HG02623 (cell line): ENCODE data around the gene VPS16.
"Not testable (repeated sequence)": the region's sequence is repeated elsewhere in the genome, so short reads cannot be mapped to it uniquely, and the experiment has no call there.

Experiments used
- ATAC-seq: cut with Tn5 transposase; IDR thresholded peaks from one replicate; pipeline ENCODE4 v1.9.1; 2021; ENCODE audit warnings: moderate library complexity; ENCODE audit not compliant: unreplicated experiment

VPS16 gene

DNA sequence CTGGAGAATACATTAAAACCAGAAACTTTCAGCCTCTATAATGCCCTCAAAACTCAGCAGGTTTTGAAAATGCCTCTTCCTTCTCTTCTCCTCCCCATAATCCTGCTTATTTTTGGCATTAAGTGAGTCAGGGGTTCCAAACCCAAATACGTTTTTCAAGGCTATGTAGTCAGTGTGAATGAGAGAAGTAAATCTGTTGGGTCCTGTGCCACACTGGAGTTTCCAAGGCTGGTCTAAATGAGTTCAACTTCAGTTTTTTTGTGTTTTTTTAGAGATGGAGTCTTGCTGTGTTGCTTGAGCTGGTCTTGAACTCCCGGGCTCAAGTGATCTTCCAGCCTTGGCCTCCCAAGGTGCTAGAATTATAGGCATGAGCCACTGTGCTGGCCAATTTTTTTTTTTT, 53.7 kb downstream of the VPS16 start:
- no peak for ATAC-seq

DNA sequence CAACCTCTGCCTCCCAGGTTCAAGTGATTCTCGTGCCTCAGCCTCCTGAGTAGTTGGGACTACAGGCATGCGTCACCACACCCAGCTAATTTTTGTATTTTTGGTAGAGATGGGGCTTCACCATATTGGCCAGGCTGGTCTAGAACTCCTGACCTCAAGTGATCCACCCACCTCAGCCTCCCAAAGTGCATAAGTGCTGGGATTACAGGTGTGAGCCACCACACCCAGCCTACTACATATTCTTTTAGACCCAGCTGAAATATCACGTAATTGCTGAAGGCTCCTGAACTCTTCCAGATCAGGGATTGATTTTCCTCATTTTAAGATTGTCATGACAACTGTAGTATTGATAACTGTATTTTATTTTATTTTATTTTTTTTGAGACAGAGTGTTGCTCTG, 54.6 kb downstream of the VPS16 start:
- not testable (repeated sequence) for ATAC-seq

DNA sequence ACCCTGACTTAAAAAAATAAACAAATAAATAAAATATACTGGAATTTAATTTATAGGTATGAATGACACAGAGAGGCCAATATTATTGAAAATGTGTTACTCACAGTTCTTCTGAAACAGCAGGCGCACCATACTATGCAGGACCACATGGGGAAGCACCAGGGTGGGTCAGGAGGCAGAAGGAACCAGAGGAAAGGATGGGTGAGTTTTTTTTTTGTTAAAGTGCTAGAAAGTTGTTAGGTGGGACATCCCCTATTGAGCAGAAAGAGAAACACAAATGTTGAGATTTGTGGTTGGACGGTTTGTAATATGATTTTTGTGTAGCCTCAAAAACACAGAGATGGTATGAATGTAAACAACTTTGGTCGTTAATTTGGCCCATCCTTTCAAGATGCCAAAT, 58.7 kb downstream of the VPS16 start:
- no peak for ATAC-seq

DNA sequence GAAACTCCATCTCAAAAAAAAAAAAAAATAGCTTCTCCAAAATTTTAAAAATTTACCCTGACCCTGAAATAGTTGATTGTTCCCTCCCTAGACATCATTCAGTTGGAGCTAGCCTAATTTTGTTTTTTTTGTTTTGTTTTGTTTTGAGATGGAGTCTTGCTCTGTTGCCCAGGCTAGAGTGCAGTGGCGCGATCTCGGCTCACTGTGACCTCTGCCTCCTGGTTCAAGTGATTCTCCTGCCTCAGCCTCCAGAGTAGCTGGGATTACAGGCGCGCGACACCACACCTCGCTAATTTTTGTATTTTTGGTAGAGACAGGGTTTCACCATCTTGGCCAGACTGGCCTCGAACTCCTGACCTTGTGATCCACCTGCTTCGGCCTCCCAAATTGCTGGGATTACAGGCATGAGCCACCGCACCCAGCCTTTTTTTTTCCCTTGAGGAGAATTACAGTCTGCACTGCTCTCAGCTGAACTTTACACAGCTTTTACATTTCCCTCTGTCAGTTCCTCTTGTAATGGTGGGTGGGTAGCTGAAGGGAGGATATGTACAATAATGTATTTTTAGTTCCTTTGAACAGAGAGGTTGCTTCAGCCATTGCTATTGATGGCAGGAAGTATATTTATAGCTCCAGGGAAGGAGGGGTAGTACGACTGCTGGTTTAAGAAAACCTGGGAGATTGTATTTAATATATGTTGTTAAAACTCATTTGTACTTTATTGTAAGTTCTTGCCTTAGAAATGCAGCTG, 60.5 kb downstream of the VPS16 start:
- no peak for ATAC-seq

DNA sequence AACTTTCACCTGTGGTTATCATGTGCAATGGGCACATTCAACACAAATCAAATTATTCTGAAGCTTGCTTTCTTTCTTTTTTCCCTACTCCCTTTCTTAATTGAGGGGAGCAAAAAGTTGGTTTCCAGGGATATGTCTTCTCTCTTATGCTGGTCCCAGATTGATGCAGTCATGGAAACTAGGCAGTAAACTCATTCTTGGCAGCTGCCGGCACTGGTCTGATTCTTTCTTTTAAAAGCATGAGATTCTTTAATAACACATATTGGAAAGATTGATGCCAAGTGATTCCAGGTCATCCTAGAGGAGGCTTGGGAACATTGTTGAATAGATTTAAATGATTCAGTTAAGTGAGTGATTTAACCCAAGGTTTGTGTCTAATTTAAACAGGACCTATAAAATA, 61.7 kb downstream of the VPS16 start:
- no peak for ATAC-seq

DNA sequence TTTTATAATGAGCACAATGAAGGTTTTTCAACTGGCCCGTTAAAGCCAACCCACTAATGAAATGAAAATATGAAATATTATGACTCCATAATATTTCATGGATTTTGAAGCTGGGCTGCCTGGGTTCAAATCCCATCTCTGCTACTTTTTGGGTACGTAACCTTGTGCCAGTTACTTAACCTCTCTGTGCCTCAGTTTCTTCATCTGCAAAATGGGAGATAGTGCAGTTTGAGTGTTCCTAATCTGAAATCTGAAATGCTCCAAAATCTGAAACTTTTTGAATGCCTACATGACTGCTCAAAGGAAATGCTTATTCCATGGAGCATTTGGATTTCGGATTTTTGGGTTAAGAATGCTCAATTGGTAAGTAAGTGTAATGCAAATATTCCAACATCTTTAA, 62.3 kb downstream of the VPS16 start:
- ATAC-seq = no peak

DNA sequence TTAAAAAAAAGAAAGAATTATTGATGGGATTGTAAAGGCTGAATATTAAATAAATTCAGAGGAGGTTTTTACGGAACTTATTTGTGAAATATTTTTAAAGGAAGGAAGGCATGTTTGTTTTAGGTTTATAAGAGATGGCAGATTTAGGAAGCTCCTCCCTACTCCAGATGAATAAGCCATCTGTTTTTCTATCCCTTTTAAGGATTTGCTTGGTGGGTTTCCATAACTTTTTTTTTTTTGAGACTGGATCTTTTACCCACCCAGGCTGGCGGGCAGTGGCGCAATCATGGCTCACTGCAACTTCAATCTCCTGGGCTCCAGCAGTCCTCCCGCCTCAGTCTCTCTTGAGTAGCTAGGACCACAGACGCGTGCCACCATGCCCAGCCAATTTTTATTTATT, 63.1 kb downstream of the VPS16 start:
- ATAC-seq = no peak

DNA sequence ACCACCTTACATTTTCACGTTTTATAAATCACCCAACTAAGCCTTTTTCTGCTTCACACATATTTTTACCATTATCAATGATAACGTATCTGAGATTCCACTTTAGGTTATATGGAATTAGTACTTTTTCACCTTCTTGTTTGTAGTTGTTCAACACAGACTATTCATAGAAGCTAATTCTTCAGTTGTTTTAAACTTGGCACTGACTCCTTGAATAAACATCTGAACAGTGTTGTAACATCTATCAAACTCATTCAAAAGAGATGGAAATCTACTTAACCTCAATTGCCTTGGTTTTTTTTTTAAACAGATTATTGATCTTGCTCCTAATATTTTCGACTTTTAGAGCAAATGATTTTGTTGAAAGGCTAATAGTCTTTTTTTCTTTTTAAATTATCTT, 67.0 kb downstream of the VPS16 start:
- ATAC-seq = no peak

DNA sequence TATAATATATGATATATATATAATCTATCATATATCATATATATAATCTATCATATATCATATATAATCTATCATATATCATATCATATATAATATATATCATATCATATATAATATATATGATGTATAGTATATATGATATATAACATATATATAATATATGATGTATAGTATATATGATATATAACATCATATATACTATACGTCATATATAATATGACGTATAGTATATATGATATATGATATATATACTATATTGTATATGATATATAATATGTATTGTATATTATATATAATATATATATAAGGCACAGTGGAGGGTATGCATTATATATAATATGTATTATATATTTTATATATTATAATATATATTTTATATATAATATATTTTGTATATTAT, 69.4 kb downstream of the VPS16 start:
- ATAC-seq = no peak

DNA sequence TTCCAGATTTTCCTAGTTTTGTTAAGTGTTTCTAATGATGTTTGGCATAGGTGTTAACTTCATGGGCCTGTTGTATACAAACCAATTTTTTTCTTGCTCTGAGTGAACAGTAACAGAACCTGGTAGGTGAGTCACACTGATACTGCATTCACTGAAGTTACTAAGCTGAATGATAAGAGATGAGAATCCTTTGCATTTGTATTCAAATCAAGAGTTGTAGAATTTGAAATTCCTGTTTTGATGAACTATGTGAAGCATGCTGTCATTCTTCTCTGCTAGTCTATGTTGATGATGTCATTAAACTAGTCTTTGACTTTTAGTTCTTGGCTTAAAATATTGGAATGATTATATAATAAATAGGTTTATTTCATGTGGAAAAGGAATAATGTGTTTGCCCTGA, 70.7 kb downstream of the VPS16 start:
- ATAC-seq = no peak

DNA sequence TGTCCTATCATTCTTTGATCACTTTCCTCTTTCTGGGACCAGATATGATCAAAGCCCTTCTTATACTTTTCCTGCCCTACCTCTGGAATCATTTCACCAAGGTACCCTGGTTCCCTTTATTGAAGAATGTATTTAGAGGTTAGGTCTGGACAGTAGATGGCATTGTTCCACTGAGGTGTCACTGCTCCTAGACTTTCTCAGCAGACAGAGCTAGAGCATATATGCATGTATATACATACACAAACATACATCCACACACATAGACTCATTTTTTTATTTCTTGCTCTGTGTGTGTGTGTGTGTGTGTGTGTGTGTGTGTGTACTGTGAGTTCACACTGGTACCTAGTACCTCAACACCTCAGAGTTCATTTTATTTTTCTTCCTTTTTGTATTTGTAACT, 73.6 kb downstream of the VPS16 start:
- ATAC-seq = no peak
